ENCODE results near the gene TRIP11. TPM values are rescaled to one million over a fixed set of nuclear protein-coding genes. Genes with fewer than 3 reads are reported as not detected.

The TRIP11 gene
- total RNA-seq, 1 experiment from 2014 or later: 37.4 TPM

DNA sequence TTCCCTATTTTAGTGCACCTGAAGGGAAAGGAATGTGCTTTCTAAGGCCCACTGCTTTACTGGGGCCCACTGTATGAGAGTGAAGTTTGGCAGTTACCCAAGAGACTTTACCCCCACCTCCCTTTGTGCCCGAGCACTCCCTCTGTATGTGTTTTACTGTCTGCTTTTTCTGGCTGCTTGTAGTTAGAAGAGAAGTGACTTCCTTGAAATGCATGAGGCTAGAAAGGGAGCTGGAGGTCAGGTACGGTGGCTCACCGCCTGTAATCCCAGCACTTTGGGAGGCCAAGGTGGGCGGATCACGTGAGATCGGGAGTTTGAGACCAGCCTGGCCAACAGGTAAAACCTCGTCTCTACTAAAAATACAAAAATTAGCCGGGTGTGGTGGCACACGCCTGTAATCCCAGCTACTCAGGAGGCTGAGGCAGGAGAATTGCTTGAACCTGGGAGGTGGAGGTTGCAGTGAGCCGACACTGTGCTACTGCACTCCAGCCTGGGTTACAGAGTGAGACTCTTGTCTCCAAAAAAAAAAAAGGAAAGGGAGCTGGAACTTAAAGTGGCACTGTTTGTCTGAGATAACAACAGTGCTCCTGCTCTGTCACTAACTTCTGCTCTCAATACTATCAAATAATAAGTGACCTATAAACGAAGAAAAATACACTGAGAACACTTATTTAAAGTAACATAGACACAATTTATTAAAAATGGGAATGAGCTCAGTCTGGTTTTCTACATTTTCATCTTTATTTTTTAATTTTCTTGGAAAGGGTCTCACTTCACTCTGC lies 5.8 kb downstream of the TRIP11 start:
- H4K20me1 ChIP-seq (ENCODE audit: insufficient read depth): no peaks in the 10 kb centered on the region
- DNase-seq (ENCODE audit: low read depth, low spot score) (no peak), ATAC-seq (no peak)
- CTCF ChIA-PET: interaction anchor here (1.3 kb wide), 1 partner anchor 37 kb away, joined by 3 read pairs; no protein-coding TSS in a partner anchor
- H3K4me3 ChIP-seq (replicated peaks in 1 of 2; ENCODE audit: low read depth in 1 of 2, low read length in 2 of 2): no peak overlapping the region
- H3K4me1 ChIP-seq (ENCODE audit: control insufficient read depth in 1 of 2, insufficient read depth in 2 of 2, low read length in 2 of 2): peaks cover 5 to 6% of the 10 kb centered on the region in 2 experiments
- H3K79me2 ChIP-seq (ENCODE audit: insufficient read depth, low read length): peaks cover 60% of the 10 kb centered on the region
- H3K4me2 ChIP-seq (ENCODE audit: low read length): no peak overlapping the region
- H3K36me3 ChIP-seq (ENCODE audit: control insufficient read depth in 1 of 2, insufficient read depth in 2 of 2, low read length in 2 of 2): peaks cover 0 to 9% of the 10 kb centered on the region in 2 experiments; a peak in 2 of 4 replicates
- H3K27ac ChIP-seq (ENCODE audit: low read depth, low read length): no peak overlapping the region
- H3K9me3 ChIP-seq (ENCODE audit: control insufficient read depth in 1 of 2, insufficient read depth in 1 of 2, low read depth in 1 of 2, low read length in 2 of 2): no peaks in the 10 kb centered on the region
- no peaks in the 10 kb centered on the region for H3K9me2 ChIP-seq (ENCODE audit: insufficient read depth)
- TF ChIP-seq TCF7L2 (IDR thresholded peaks at IDR 0.05; ENCODE audit: borderline replicate concordance, extremely low read depth, insufficient read depth, insufficient read length): no peak
- no peak for TF ChIP-seq FOSL1 (IDR thresholded peaks at IDR 0.05; ENCODE audit: low read depth)
- TF ChIP-seq, protein P1, sequence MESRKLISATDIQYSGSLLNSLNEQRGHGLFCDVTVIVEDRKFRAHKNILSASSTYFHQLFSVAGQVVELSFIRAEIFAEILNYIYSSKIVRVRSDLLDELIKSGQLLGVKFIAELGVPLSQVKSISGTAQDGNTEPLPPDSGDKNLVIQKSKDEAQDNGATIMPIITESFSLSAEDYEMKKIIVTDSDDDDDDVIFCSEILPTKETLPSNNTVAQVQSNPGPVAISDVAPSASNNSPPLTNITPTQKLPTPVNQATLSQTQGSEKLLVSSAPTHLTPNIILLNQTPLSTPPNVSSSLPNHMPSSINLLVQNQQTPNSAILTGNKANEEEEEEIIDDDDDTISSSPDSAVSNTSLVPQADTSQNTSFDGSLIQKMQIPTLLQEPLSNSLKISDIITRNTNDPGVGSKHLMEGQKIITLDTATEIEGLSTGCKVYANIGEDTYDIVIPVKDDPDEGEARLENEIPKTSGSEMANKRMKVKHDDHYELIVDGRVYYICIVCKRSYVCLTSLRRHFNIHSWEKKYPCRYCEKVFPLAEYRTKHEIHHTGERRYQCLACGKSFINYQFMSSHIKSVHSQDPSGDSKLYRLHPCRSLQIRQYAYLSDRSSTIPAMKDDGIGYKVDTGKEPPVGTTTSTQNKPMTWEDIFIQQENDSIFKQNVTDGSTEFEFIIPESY (IDR thresholded peaks at IDR 0.05; ENCODE audit: extremely low read depth, insufficient replicate concordance, low read length): no peak
- TF ChIP-seq POLR2AphosphoS5 (IDR thresholded peaks at IDR 0.05; ENCODE audit: low read depth, low read length): no peak
- POLR2A ChIA-PET: no interaction called here
- no peak overlapping the region for H2AFZ ChIP-seq (ENCODE audit: low read depth, low read length, poor library complexity, severe bottlenecking)
- RAD21 ChIA-PET (ENCODE audit: low non-redundant PET in 1 of 2, low total read pairs in 2 of 2, uncharacterized antibody in 2 of 2, unreplicated experiment in 2 of 2): no interaction called here
- intact Hi-C loops (cut with micrococcal nuclease): no loop called here
- H3K27me3 ChIP-seq (ENCODE audit: insufficient read depth, low read length): no peaks in the 10 kb centered on the region
- no TSS peak for BruUV-seq (replicated peaks)
- H3K9ac ChIP-seq (ENCODE audit: low read length): no peak overlapping the region

DNA sequence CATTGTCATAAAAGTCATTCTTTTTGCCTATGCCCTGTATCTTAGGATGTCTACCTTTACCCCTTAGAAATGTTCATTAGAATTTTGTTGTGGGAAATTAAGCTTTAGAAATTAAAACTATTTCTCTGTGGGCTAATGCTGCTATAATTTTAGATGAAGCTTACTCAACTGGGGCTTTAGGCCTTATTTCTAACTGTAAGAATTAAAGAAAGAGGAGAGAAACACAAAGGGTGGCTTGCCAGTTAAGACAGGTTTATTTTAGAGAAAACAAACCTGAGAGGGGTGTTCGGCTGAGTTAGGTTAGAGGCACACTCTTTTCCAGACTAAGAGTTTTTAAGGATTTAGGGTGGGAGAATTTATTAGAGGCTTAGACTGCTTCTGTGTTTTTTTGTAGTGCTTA lies 6.4 kb downstream of the TRIP11 start:
- TF ChIP-seq SP1 (IDR thresholded peaks at IDR 0.05; ENCODE audit: low read depth): no peak
- no peak for TF ChIP-seq TCF7L2 (IDR thresholded peaks at IDR 0.05; ENCODE audit: borderline replicate concordance, extremely low read depth, insufficient read depth, insufficient read length)
- TF ChIP-seq, protein P2, sequence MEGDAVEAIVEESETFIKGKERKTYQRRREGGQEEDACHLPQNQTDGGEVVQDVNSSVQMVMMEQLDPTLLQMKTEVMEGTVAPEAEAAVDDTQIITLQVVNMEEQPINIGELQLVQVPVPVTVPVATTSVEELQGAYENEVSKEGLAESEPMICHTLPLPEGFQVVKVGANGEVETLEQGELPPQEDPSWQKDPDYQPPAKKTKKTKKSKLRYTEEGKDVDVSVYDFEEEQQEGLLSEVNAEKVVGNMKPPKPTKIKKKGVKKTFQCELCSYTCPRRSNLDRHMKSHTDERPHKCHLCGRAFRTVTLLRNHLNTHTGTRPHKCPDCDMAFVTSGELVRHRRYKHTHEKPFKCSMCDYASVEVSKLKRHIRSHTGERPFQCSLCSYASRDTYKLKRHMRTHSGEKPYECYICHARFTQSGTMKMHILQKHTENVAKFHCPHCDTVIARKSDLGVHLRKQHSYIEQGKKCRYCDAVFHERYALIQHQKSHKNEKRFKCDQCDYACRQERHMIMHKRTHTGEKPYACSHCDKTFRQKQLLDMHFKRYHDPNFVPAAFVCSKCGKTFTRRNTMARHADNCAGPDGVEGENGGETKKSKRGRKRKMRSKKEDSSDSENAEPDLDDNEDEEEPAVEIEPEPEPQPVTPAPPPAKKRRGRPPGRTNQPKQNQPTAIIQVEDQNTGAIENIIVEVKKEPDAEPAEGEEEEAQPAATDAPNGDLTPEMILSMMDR (IDR thresholded peaks at IDR 0.05 in 2 of 3, conservative IDR thresholded peaks at IDR 0.05 in 1 of 3; ENCODE audit: borderline replicate concordance in 1 of 3, insufficient read depth in 1 of 3, low read depth in 2 of 3, low read length in 2 of 3): no peak
- Histone ChIP-seq H3K4me3 (replicated peaks in 1 of 2; ENCODE audit: low read depth in 1 of 2, low read length in 2 of 2) (no peak overlapping the region), H3K9me3 (ENCODE audit: control insufficient read depth in 1 of 2, insufficient read depth in 1 of 2, low read depth in 1 of 2, low read length in 2 of 2) (no peaks in the 10 kb centered on the region), H3K9ac (ENCODE audit: low read length) (no peak overlapping the region), H2AFZ (ENCODE audit: low read depth, low read length, poor library complexity, severe bottlenecking) (no peak overlapping the region), H3K4me1 (ENCODE audit: control insufficient read depth in 1 of 2, insufficient read depth in 2 of 2, low read length in 2 of 2) (peaks cover 0 to 5% of the 10 kb centered on the region in 2 experiments; a peak in 2 of 4 replicates), H3K9me2 (ENCODE audit: insufficient read depth) (no peaks in the 10 kb centered on the region), H3K27me3 (ENCODE audit: insufficient read depth, low read length) (no peaks in the 10 kb centered on the region), H3K27ac (ENCODE audit: low read depth, low read length) (no peak overlapping the region), H4K20me1 (ENCODE audit: insufficient read depth) (no peaks in the 10 kb centered on the region), H3K4me2 (ENCODE audit: low read length) (no peak overlapping the region), H3K36me3 (ENCODE audit: control insufficient read depth in 1 of 2, insufficient read depth in 2 of 2, low read length in 2 of 2) (peaks cover 0 to 9% of the 10 kb centered on the region in 2 experiments; a peak in 2 of 4 replicates), H3K79me2 (ENCODE audit: insufficient read depth, low read length) (peaks cover 53% of the 10 kb centered on the region)
- ATAC-seq (no peak), DNase-seq (ENCODE audit: low read depth, low spot score) (no peak)
- CTCF ChIA-PET: interaction anchor here (1.3 kb wide), 1 partner anchor 37 kb away, joined by 3 read pairs; no protein-coding TSS in a partner anchor
- BruUV-seq (replicated peaks): no TSS peak
- RAD21 ChIA-PET (ENCODE audit: low non-redundant PET in 1 of 2, low total read pairs in 2 of 2, uncharacterized antibody in 2 of 2, unreplicated experiment in 2 of 2): no interaction called here
- intact Hi-C loops (cut with micrococcal nuclease): no loop called here
- POLR2A ChIA-PET: no interaction called here

Data from HCT116 (cell line).